AG10803 (cell line): Measurements from ENCODE around the gene OR4D1.

Source experiments
- DNase-seq: peaks from one replicate; pipeline ENCODE4 v3.0.0; 2010; ENCODE audit warnings: low read depth
- H3K4me3 ChIP-seq: 2 replicates; pipeline ENCODE4 v1.5.1; 2011; ENCODE audit warnings: mild to moderate bottlenecking, low read length, control low read depth
- CTCF ChIP-seq: conservative IDR thresholded peaks from 2 replicates; pipeline ENCODE4 v1.5.1; 2011; ENCODE audit warnings: mild to moderate bottlenecking, low read length, control low read depth, inconsistent platforms

OR4D1 gene

GRCh38 chr17:58196610-58197009, 48.4 kb downstream of the OR4D1 start:
- no peak for TF ChIP-seq CTCF
- DNase-seq: no peak
- no peak overlapping the region for H3K4me3 ChIP-seq

GRCh38 chr17:58200024-58200633, 51.9 kb downstream of the OR4D1 start:
- TF ChIP-seq CTCF: peak; percentile 56
- peak; percentile 39 for DNase-seq
- H3K4me3 ChIP-seq: no peak overlapping the region

- no peak for TF ChIP-seq CTCF
- no peak overlapping the region for H3K4me3 ChIP-seq
- no peak for DNase-seq
Measured at GRCh38 chr17:58202859-58203258, 54.7 kb downstream of the OR4D1 start.

- no peak for DNase-seq
- TF ChIP-seq CTCF: no peak
Measured at GRCh38 chr17:58204796-58205195, 56.6 kb downstream of the OR4D1 start.

GRCh38 chr17:58205936-58206335, 57.8 kb downstream of the OR4D1 start:
- DNase-seq: no peak
- no peak for TF ChIP-seq CTCF

More at GRCh38 chr17:58204796-58205195, 56.6 kb downstream of the OR4D1 start:
- H3K4me3 ChIP-seq: no peak overlapping the region

GRCh38 chr17:58207451-58207850, 59.3 kb downstream of the OR4D1 start:
- no peak for TF ChIP-seq CTCF
- H3K4me3 ChIP-seq: no peak overlapping the region
- no peak for DNase-seq

More at GRCh38 chr17:58205936-58206335, 57.8 kb downstream of the OR4D1 start:
- no peak overlapping the region for H3K4me3 ChIP-seq

- no peak overlapping the region for H3K4me3 ChIP-seq
- TF ChIP-seq CTCF: no peak
- no peak for DNase-seq
Measured at GRCh38 chr17:58208344-58208743, 60.2 kb downstream of the OR4D1 start.
